Peyer's patch (tissue), 4 donors: ENCODE measurements around the gene MAST4. TPM values are rescaled to one million over a fixed set of nuclear protein-coding genes. Genes with fewer than 3 reads are reported as not detected.

Experiments
- DNase-seq, 3 donors: peaks; one replicate each; pipeline ENCODE4 v3.0.0-alpha.2; 2017 to 2019
- H3K27ac ChIP-seq, 4 donors: fragments of 200-600 bp; sonication (generic); one replicate each; pipeline ENCODE4 v1.5.1; 2016 to 2019
- H3K27me3 ChIP-seq, 2 donors: fragments of 200-600 bp; sonication (generic); one replicate each; pipeline ENCODE4 v1.5.1; 2019
- H3K36me3 ChIP-seq, 3 donors: fragments of 200-600 bp; sonication (generic); one replicate each; pipeline ENCODE4 v1.5.1; 2016 to 2019
- H3K4me1 ChIP-seq, 4 donors: fragments of 200-600 bp; sonication (generic); one replicate each; pipeline ENCODE4 v1.5.1; 2016 to 2019
- H3K4me3 ChIP-seq, 4 donors: fragments of 200-600 bp; sonication (generic); 1 replicate in 3 of 4; 2 replicates in 1 of 4; pipeline ENCODE4 v1.5.1; 2016 to 2019; ENCODE audit warnings: mild to moderate bottlenecking in 1 of 4
- H3K9me3 ChIP-seq, 4 donors: fragments of 200-600 bp; sonication (generic); one replicate each; pipeline ENCODE4 v1.5.1; 2016 to 2019; ENCODE audit warnings: mild to moderate bottlenecking in 1 of 4
- CTCF ChIP-seq, 6 experiments: fragments of 450-650 bp in 4 of 6; fragments of 200-600 bp in 2 of 6; sonication (generic) in 1 of 6; IDR thresholded peaks; one replicate each; pipeline ENCODE4 v1.5.1; 2017 to 2019; ENCODE audit warnings: antibody characterized with exemption in 6 of 6, mild to moderate bottlenecking in 3 of 6, moderate library complexity in 1 of 6
- POLR2A ChIP-seq, 2 donors: fragments of 450-650 bp; IDR thresholded peaks; one replicate each; pipeline ENCODE4 v1.5.1; 2017; ENCODE audit warnings: antibody characterized with exemption in 2 of 2, mild to moderate bottlenecking in 2 of 2, moderate library complexity in 2 of 2
- total RNA-seq, 4 donors: library from RNA; depleted of rRNA; stranded (reverse); fragments of >200 nt; gene quantifications; one replicate each; pipeline ENCODE4 v1.1.0, GENCODE V29; 2016

Gene MAST4
- total RNA-seq, 4 donors from 2014 or later: 20.2 to 23.1 (median 21.4) TPM

GRCh38 chr5:67009028-67009427 lies 412.8 kb downstream of the MAST4 start:
- H3K4me3 ChIP-seq: no peak overlapping the region
- no peak overlapping the region for H3K27ac ChIP-seq
- TF ChIP-seq CTCF (IDR thresholded peaks at IDR 0.05): no peak
- no peak for TF ChIP-seq POLR2A (IDR thresholded peaks at IDR 0.05)
- H3K4me1 ChIP-seq: peaks cover 0 to 33% (median 0%) of the 10 kb centered on the region in 4 donors
- no peaks in the 10 kb centered on the region for H3K9me3 ChIP-seq
- no peak for DNase-seq
- H3K27me3 ChIP-seq: no peaks in the 10 kb centered on the region
- no peaks in the 10 kb centered on the region for H3K36me3 ChIP-seq

GRCh38 chr5:67010684-67011409 lies 414.7 kb downstream of the MAST4 start:
- no peak for TF ChIP-seq POLR2A (IDR thresholded peaks at IDR 0.05)
- TF ChIP-seq CTCF (IDR thresholded peaks at IDR 0.05): no peak
- Histone ChIP-seq H3K27ac (no peak overlapping the region), H3K4me3 (no peak overlapping the region), H3K4me1 (peaks cover 0 to 23% (median 0%) of the 10 kb centered on the region in 4 donors), H3K36me3 (no peaks in the 10 kb centered on the region), H3K9me3 (no peaks in the 10 kb centered on the region), H3K27me3 (no peaks in the 10 kb centered on the region)
- DNase-seq: no peak

- H3K4me3 ChIP-seq: no peak overlapping the region
- DNase-seq: no peak
- peaks cover 0 to 18% (median 0%) of the 10 kb centered on the region in 4 donors for H3K4me1 ChIP-seq
Measured at GRCh38 chr5:67011422-67011821, 415.2 kb downstream of the MAST4 start.

GRCh38 chr5:67012171-67012570 lies 416.0 kb downstream of the MAST4 start:
- no peaks in the 10 kb centered on the region for H3K27me3 ChIP-seq
- H3K36me3 ChIP-seq: no peaks in the 10 kb centered on the region
- H3K4me3 ChIP-seq: no peak overlapping the region
- no peak for TF ChIP-seq CTCF (IDR thresholded peaks at IDR 0.05)
- no peak for TF ChIP-seq POLR2A (IDR thresholded peaks at IDR 0.05)
- no peaks in the 10 kb centered on the region for H3K9me3 ChIP-seq
- no peak overlapping the region for H3K27ac ChIP-seq
- no peak for DNase-seq
- H3K4me1 ChIP-seq: peaks cover 0 to 13% (median 0%) of the 10 kb centered on the region in 4 donors

More at GRCh38 chr5:67011422-67011821, 415.2 kb downstream of the MAST4 start:
- no peak overlapping the region for H3K27ac ChIP-seq
- no peak for TF ChIP-seq CTCF (IDR thresholded peaks at IDR 0.05)
- no peak for TF ChIP-seq POLR2A (IDR thresholded peaks at IDR 0.05)
- H3K9me3 ChIP-seq: no peaks in the 10 kb centered on the region
- H3K36me3 ChIP-seq: no peaks in the 10 kb centered on the region
- H3K27me3 ChIP-seq: no peaks in the 10 kb centered on the region

DNA sequence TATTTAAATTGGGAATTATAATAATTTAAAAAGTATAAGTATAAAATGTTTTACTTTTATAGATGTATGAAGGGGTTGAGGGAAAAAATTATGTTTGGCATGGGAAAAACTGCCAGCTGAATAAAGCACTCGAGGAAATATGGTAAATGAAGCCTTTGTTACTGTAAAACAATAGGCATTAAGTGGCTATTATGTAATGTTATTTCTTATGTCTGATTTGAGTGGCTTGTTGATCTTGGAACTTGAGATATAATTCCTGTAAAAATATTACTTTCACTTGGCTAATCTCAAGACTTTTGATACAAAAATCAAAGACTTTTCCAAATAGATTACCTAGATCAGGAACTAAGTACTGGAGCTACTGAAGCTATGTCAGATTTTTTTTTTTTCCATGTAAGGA lies 417.5 kb downstream of the MAST4 start:
- Histone ChIP-seq H3K4me1 (peaks cover 0 to 13% (median 0%) of the 10 kb centered on the region in 4 donors), H3K9me3 (no peaks in the 10 kb centered on the region), H3K27ac (no peak overlapping the region), H3K4me3 (no peak overlapping the region), H3K36me3 (no peaks in the 10 kb centered on the region), H3K27me3 (no peaks in the 10 kb centered on the region)
- DNase-seq: no peak
- TF ChIP-seq CTCF (IDR thresholded peaks at IDR 0.05) (no peak), POLR2A (IDR thresholded peaks at IDR 0.05) (no peak)
